ENCODE measurements around the gene TXNDC17.

The TXNDC17 gene

GRCh38 chr17:6640536-6641246 lies at the start of gene TXNDC17, which contains the start of gene KIAA0753:
TSS of gene TXNDC17 (plus strand) at chr17:6641060. CDS start at chr17:6641083, 23 bp downstream.
TSS of gene KIAA0753 (minus strand) at chr17:6640711. CDS start at chr17:6635103, 5,608 bp downstream.
- ATAC-seq: peak; percentile 92
- TF ChIP-seq GLIS3 (CRISPR knock-in tag; IDR thresholded peaks at IDR 0.05) (peak; percentile 43; the same call in 1 of the 2 replicates), PATZ1 (CRISPR knock-in tag; IDR thresholded peaks at IDR 0.05; ENCODE audit: borderline replicate concordance) (peak; percentile 18; the same call in 1 of the 2 replicates), TCF4 (CRISPR knock-in tag; IDR thresholded peaks at IDR 0.05; ENCODE audit: borderline replicate concordance) (0 out of 2 replicates have a peak, but pooled peaks have one; percentile 17), ZFP3 (CRISPR knock-in tag; IDR thresholded peaks at IDR 0.05) (peak; percentile 53; the same call in 1 of the 2 replicates), PPARA (CRISPR knock-in tag; IDR thresholded peaks at IDR 0.05; ENCODE audit: borderline replicate concordance) (no peak)

GRCh38 chr17:6591599-6592158 lies 49.2 kb upstream of the TXNDC17 start:
- no peak for TF ChIP-seq ZC3H10 (CRISPR knock-in tag; IDR thresholded peaks at IDR 0.05)
- no peak for TF ChIP-seq TSHZ2 (CRISPR knock-in tag; IDR thresholded peaks at IDR 0.05)
- no peak for TF ChIP-seq ARNTL (CRISPR knock-in tag; IDR thresholded peaks at IDR 0.05; ENCODE audit: borderline replicate concordance, low read depth)
- no peak for TF ChIP-seq POU6F1 (CRISPR knock-in tag; IDR thresholded peaks at IDR 0.05; ENCODE audit: borderline replicate concordance, low read depth)
- no peak for TF ChIP-seq GLIS3 (CRISPR knock-in tag; IDR thresholded peaks at IDR 0.05)
- no peak for TF ChIP-seq PATZ1 (CRISPR knock-in tag; IDR thresholded peaks at IDR 0.05; ENCODE audit: borderline replicate concordance)
- TF ChIP-seq ZNF565 (CRISPR knock-in tag; conservative IDR thresholded peaks at IDR 0.05; ENCODE audit: low read depth): no peak
- TF ChIP-seq ESRRG (CRISPR knock-in tag; IDR thresholded peaks at IDR 0.05): no peak
- no peak for TF ChIP-seq BACH2 (CRISPR knock-in tag; IDR thresholded peaks at IDR 0.05; ENCODE audit: borderline replicate concordance)
- TF ChIP-seq TOX (CRISPR knock-in tag; IDR thresholded peaks at IDR 0.05; ENCODE audit: borderline replicate concordance): no peak
- TF ChIP-seq ZFP30 (CRISPR knock-in tag; IDR thresholded peaks at IDR 0.05): no peak
- no peak for TF ChIP-seq CREB5 (CRISPR knock-in tag; IDR thresholded peaks at IDR 0.05; ENCODE audit: low read depth)
- no peak for TF ChIP-seq SNAI2 (CRISPR knock-in tag; IDR thresholded peaks at IDR 0.05)
- no peak for TF ChIP-seq ISL1 (CRISPR knock-in tag; IDR thresholded peaks at IDR 0.05)
- peak; percentile 47; the same call in 2 of the 3 replicates for ATAC-seq

GRCh38 chr17:6592173-6592572 lies 48.7 kb upstream of the TXNDC17 start:
- 0 out of 3 replicates have a peak, but pooled peaks have one; percentile 16 for ATAC-seq
- TF ChIP-seq PPARA (CRISPR knock-in tag; IDR thresholded peaks at IDR 0.05; ENCODE audit: borderline replicate concordance) (no peak), POU6F1 (CRISPR knock-in tag; IDR thresholded peaks at IDR 0.05; ENCODE audit: borderline replicate concordance, low read depth) (no peak), ESRRG (CRISPR knock-in tag; IDR thresholded peaks at IDR 0.05) (no peak), ZNF565 (CRISPR knock-in tag; conservative IDR thresholded peaks at IDR 0.05; ENCODE audit: low read depth) (no peak), ZC3H10 (CRISPR knock-in tag; IDR thresholded peaks at IDR 0.05) (no peak), ZFP30 (CRISPR knock-in tag; IDR thresholded peaks at IDR 0.05) (no peak), CSRNP3 (CRISPR knock-in tag; IDR thresholded peaks at IDR 0.05) (no peak), OSR1 (CRISPR knock-in tag; IDR thresholded peaks at IDR 0.05) (no peak), RARB (CRISPR knock-in tag; IDR thresholded peaks at IDR 0.05) (no peak)

Measured in SK-N-SH treated with all-trans-retinoic acid at 6 μM for 48 hours (cell line).